ENCODE results near the gene LIX1L. TPM values are rescaled to one million over a fixed set of nuclear protein-coding genes. Genes with fewer than 3 reads are reported as not detected.
"Not testable (repeated sequence)": the region's sequence is repeated elsewhere in the genome, so short reads cannot be mapped to it uniquely, and the experiment has no call there.

The LIX1L gene
- total and polyA plus RNA-seq, 2 experiments from 2014 or later, result 14.0 to 16.3 TPM

- peak within 1 kb of the TSS; percentile 83 for H3K4me2 ChIP-seq
- H3K9me3 ChIP-seq (ENCODE audit: low read depth), result no peaks in the 10 kb centered on the region
- H3K9me2 ChIP-seq (replicated peaks; ENCODE audit: insufficient read depth), result no peaks in the 10 kb centered on the region
- TF ChIP-seq CTCF (IDR thresholded peaks at IDR 0.05; ENCODE audit: poor library complexity) (peak; percentile 66), EZH2phosphoT487 (IDR thresholded peaks at IDR 0.05; ENCODE audit: low read depth, severe bottlenecking, unreplicated experiment) (no peak), EZH2 (IDR thresholded peaks at IDR 0.05; ENCODE audit: borderline replicate concordance) (no peak)
- H3K27ac ChIP-seq, result peak within 1 kb of the TSS; percentile 95
- H3K36me3 ChIP-seq (replicated peaks; ENCODE audit: insufficient read depth, low read depth), result peaks cover 4% of the 10 kb centered on the region
- H3K4me1 ChIP-seq (ENCODE audit: insufficient read depth), result peaks cover 8% of the 10 kb centered on the region
- H4K20me1 ChIP-seq (ENCODE audit: insufficient read depth, poor library complexity, severe bottlenecking), result no peaks in the 10 kb centered on the region
- peak; percentile 96 for DNase-seq (ENCODE audit: low spot score)
- H2AFZ ChIP-seq, result peak within 1 kb of the TSS; percentile 67
- H3K27me3 ChIP-seq, result no peaks in the 10 kb centered on the region
- peaks cover 12% of the 10 kb centered on the region for H3K79me2 ChIP-seq
- 2% methylated on average over 41 of the region's 41 CpGs for WGBS (ENCODE audit: low lambda C conversion rate, missing lambda C conversion rate)
- peak within 1 kb of the TSS; percentile 38 for H3K4me3 ChIP-seq
Observed at GRCh38 chr1:145927063-145927886, 30.5 kb downstream of the LIX1L start, which contains the start of gene RBM8A. Gene RBM8A, minus strand, starts transcription at chr1:145927484. Its CDS starts 58 bp downstream, at chr1:145927426.

- 8% methylated on average over 19 of the region's 19 CpGs for WGBS (ENCODE audit: low lambda C conversion rate, missing lambda C conversion rate)
- Histone ChIP-seq H3K27ac (peak overlapping the region; percentile 89), H3K36me3 (replicated peaks; ENCODE audit: insufficient read depth, low read depth) (peaks cover 4% of the 10 kb centered on the region), H3K9me3 (ENCODE audit: low read depth) (no peaks in the 10 kb centered on the region), H2AFZ (peak overlapping the region; percentile 24), H3K4me2 (peak overlapping the region; percentile 83), H3K4me1 (ENCODE audit: insufficient read depth) (peaks cover 7% of the 10 kb centered on the region), H3K27me3 (no peaks in the 10 kb centered on the region), H4K20me1 (ENCODE audit: insufficient read depth, poor library complexity, severe bottlenecking) (no peaks in the 10 kb centered on the region), H3K9me2 (replicated peaks; ENCODE audit: insufficient read depth) (no peaks in the 10 kb centered on the region), H3K4me3 (peak overlapping the region; percentile 38), H3K79me2 (peaks cover 12% of the 10 kb centered on the region)
- TF ChIP-seq EZH2phosphoT487 (IDR thresholded peaks at IDR 0.05; ENCODE audit: low read depth, severe bottlenecking, unreplicated experiment), result no peak
- TF ChIP-seq EZH2 (IDR thresholded peaks at IDR 0.05; ENCODE audit: borderline replicate concordance), result no peak
- TF ChIP-seq CTCF (IDR thresholded peaks at IDR 0.05; ENCODE audit: poor library complexity), result no peak
- DNase-seq (ENCODE audit: low spot score), result no peak
Observed at GRCh38 chr1:145926686-145927062, 31.1 kb downstream of the LIX1L start.

- H3K9me2 ChIP-seq (replicated peaks; ENCODE audit: insufficient read depth), result no peaks in the 10 kb centered on the region
- no peak overlapping the region for H2AFZ ChIP-seq
- H3K4me3 ChIP-seq, result no peak overlapping the region
- peaks cover 4% of the 10 kb centered on the region for H3K36me3 ChIP-seq (replicated peaks; ENCODE audit: insufficient read depth, low read depth)
- no peaks in the 10 kb centered on the region for H3K9me3 ChIP-seq (ENCODE audit: low read depth)
- H3K27ac ChIP-seq, result no peak overlapping the region
- no peak for DNase-seq (ENCODE audit: low spot score)
- H3K27me3 ChIP-seq, result no peaks in the 10 kb centered on the region
- H3K4me1 ChIP-seq (ENCODE audit: insufficient read depth), result peaks cover 25% of the 10 kb centered on the region
- H3K4me2 ChIP-seq, result no peak overlapping the region
- H4K20me1 ChIP-seq (ENCODE audit: insufficient read depth, poor library complexity, severe bottlenecking), result no peaks in the 10 kb centered on the region
- TF ChIP-seq CTCF (IDR thresholded peaks at IDR 0.05; ENCODE audit: poor library complexity) (no peak), EZH2phosphoT487 (IDR thresholded peaks at IDR 0.05; ENCODE audit: low read depth, severe bottlenecking, unreplicated experiment) (no peak), EZH2 (IDR thresholded peaks at IDR 0.05; ENCODE audit: borderline replicate concordance) (no peak)
- WGBS (ENCODE audit: low lambda C conversion rate, missing lambda C conversion rate), result 73% methylated on average over 2 of the region's 2 CpGs
- H3K79me2 ChIP-seq, result peaks cover 20% of the 10 kb centered on the region
Observed at GRCh38 chr1:145922266-145922665, 35.6 kb downstream of the LIX1L start.

- not testable (repeated sequence) for DNase-seq (ENCODE audit: low spot score); H2AFZ ChIP-seq; H3K9me2 ChIP-seq (replicated peaks; ENCODE audit: insufficient read depth); H4K20me1 ChIP-seq (ENCODE audit: insufficient read depth, poor library complexity, severe bottlenecking); H3K36me3 ChIP-seq (replicated peaks; ENCODE audit: insufficient read depth, low read depth); H3K4me3 ChIP-seq; H3K27ac ChIP-seq; H3K9me3 ChIP-seq (ENCODE audit: low read depth); H3K27me3 ChIP-seq
- WGBS (ENCODE audit: low lambda C conversion rate, missing lambda C conversion rate), result 94% methylated on average over 3 of the region's 4 CpGs
- H3K4me1 ChIP-seq (ENCODE audit: insufficient read depth), result peaks cover 20% of the 10 kb centered on the region
- H3K4me2 ChIP-seq, result peak overlapping the region; percentile 97
- H3K79me2 ChIP-seq, result peaks cover 19% of the 10 kb centered on the region
Observed at GRCh38 chr1:145920297-145920696, 37.5 kb downstream of the LIX1L start.
